ENCODE measurements around the gene COLQ. TPM values are rescaled to one million over a fixed set of nuclear protein-coding genes. Genes with fewer than 3 reads are reported as not detected.

The COLQ gene
- total RNA-seq, 2 donors from 2014 or later, result 1.3 to 2.0 TPM

GRCh38 chr3:15409239-15409638 is 112.3 kb downstream of the COLQ start:
- Mint-ChIP-seq H3K27ac (no peak overlapping the region), H3K4me3 (no peak overlapping the region), H3K9me3 (no peaks in the 10 kb centered on the region), H3K36me3 (ENCODE audit: insufficient read depth in 2 of 2) (peaks cover 0 to 2% of the 10 kb centered on the region in 2 donors), H3K4me1 (ENCODE audit: low read depth) (no peaks in the 10 kb centered on the region), H3K27me3 (ENCODE audit: low read depth) (no peaks in the 10 kb centered on the region)
- ATAC-seq (replicated peaks in 1 of 2) (no peak), DNase-seq (no peak)

- Mint-ChIP-seq H3K27ac (no peak overlapping the region), H3K9me3 (no peaks in the 10 kb centered on the region), H3K4me1 (ENCODE audit: low read depth) (no peaks in the 10 kb centered on the region), H3K36me3 (ENCODE audit: insufficient read depth in 2 of 2) (no peaks in the 10 kb centered on the region), H3K27me3 (ENCODE audit: low read depth) (no peaks in the 10 kb centered on the region), H3K4me3 (no peak overlapping the region)
- ATAC-seq (replicated peaks in 1 of 2) (peak; percentile 46 to 47), DNase-seq (peak in 1 of 2 donors; percentile 15)
Observed at GRCh38 chr3:15405448-15406050, 116.0 kb downstream of the COLQ start.

GRCh38 chr3:15404767-15405166 is 116.7 kb downstream of the COLQ start:
- Mint-ChIP-seq H3K9me3 (no peaks in the 10 kb centered on the region), H3K4me3 (no peak overlapping the region), H3K27me3 (ENCODE audit: low read depth) (no peaks in the 10 kb centered on the region), H3K27ac (no peak overlapping the region), H3K4me1 (ENCODE audit: low read depth) (peaks cover 7% of the 10 kb centered on the region), H3K36me3 (ENCODE audit: insufficient read depth in 2 of 2) (no peaks in the 10 kb centered on the region)
- no peak for DNase-seq
- ATAC-seq (replicated peaks in 1 of 2), result no peak

GRCh38 chr3:15403965-15404364 is 117.5 kb downstream of the COLQ start:
- Mint-ChIP-seq H3K27ac (no peak overlapping the region), H3K4me1 (ENCODE audit: low read depth) (peaks cover 9% of the 10 kb centered on the region), H3K9me3 (no peaks in the 10 kb centered on the region), H3K27me3 (ENCODE audit: low read depth) (no peaks in the 10 kb centered on the region), H3K4me3 (no peak overlapping the region), H3K36me3 (ENCODE audit: insufficient read depth in 2 of 2) (no peaks in the 10 kb centered on the region)
- ATAC-seq (replicated peaks in 1 of 2) (no peak), DNase-seq (no peak)

GRCh38 chr3:15403495-15403894 is 118.0 kb downstream of the COLQ start:
- Mint-ChIP-seq H3K27ac (no peak overlapping the region), H3K27me3 (ENCODE audit: low read depth) (no peaks in the 10 kb centered on the region), H3K4me3 (no peak overlapping the region), H3K4me1 (ENCODE audit: low read depth) (peaks cover 9% of the 10 kb centered on the region), H3K36me3 (ENCODE audit: insufficient read depth in 2 of 2) (no peaks in the 10 kb centered on the region), H3K9me3 (no peaks in the 10 kb centered on the region)
- no peak for ATAC-seq (replicated peaks in 1 of 2)
- no peak for DNase-seq

GRCh38 chr3:15401936-15402335 is 119.6 kb downstream of the COLQ start:
- H3K4me1 Mint-ChIP-seq (ENCODE audit: low read depth), result peaks cover 9% of the 10 kb centered on the region
- no peaks in the 10 kb centered on the region for H3K9me3 Mint-ChIP-seq
- no peaks in the 10 kb centered on the region for H3K36me3 Mint-ChIP-seq (ENCODE audit: insufficient read depth in 2 of 2)
- no peak overlapping the region for H3K4me3 Mint-ChIP-seq
- no peak overlapping the region for H3K27ac Mint-ChIP-seq
- ATAC-seq (replicated peaks in 1 of 2) (no peak), DNase-seq (no peak)
- no peaks in the 10 kb centered on the region for H3K27me3 Mint-ChIP-seq (ENCODE audit: low read depth)

Other genes starting within 250 kb of the COLQ start
- gene SH3BP5, start 189.1 kb downstream of the COLQ start, total RNA-seq, result 10 to 100 TPM in 1 of 2 donors, 1 to 10 TPM in 1; 7.4 to 19.6 TPM
- gene METTL6, start 94.2 kb downstream of the COLQ start, total RNA-seq, result 10 to 100 TPM; 26.8 to 29.6 TPM
- 10 to 100 TPM; 29.9 to 33.4 TPM for gene EAF1, start 94.1 kb downstream of the COLQ start, total RNA-seq
- 10 to 100 TPM; 25.2 to 25.9 TPM for gene HACL1, start 79.9 kb upstream of the COLQ start, total RNA-seq
- gene BTD, start 80.0 kb upstream of the COLQ start, total RNA-seq, result 10 to 100 TPM in 1 of 2 donors, 1 to 10 TPM in 1; 5.9 to 11.0 TPM

All from activated T-cell treated with anti-CD3 and anti-CD28 coated beads, Interleukin-2, amount 50 U/mL, for 72 hours (primary cell).